ENCODE results near the gene PF4V1. TPM values are rescaled to one million over a fixed set of nuclear protein-coding genes. Genes with fewer than 3 reads are reported as not detected.

PF4V1 gene
- total RNA-seq, 1 donor from 2014 or later = not detected

- TF ChIP-seq CTCF (conservative IDR thresholded peaks at IDR 0.05; ENCODE audit: low read depth, low read length) = no peak
- H3K4me3 ChIP-seq (ENCODE audit: low read depth, low read length) = no peak overlapping the region
- DNase-seq (ENCODE audit: low read depth) = no peak
Observed at GRCh38 chr4:73901031-73901430, 47.9 kb downstream of the PF4V1 start.

- H3K4me3 ChIP-seq (ENCODE audit: low read depth, low read length) = no peak overlapping the region
- DNase-seq (ENCODE audit: low read depth) = no peak
- no peak for TF ChIP-seq CTCF (conservative IDR thresholded peaks at IDR 0.05; ENCODE audit: low read depth, low read length)
Observed at GRCh38 chr4:73902038-73902637, 49.0 kb downstream of the PF4V1 start.

GRCh38 chr4:73902817-73903547 is 49.9 kb downstream of the PF4V1 start:
- TF ChIP-seq CTCF (conservative IDR thresholded peaks at IDR 0.05; ENCODE audit: low read depth, low read length) = no peak
- DNase-seq (ENCODE audit: low read depth) = no peak
- no peak overlapping the region for H3K4me3 ChIP-seq (ENCODE audit: low read depth, low read length)

Other genes with a start within 250 kb of the PF4V1 start
- gene RASSF6, start 232.9 kb upstream of the PF4V1 start, total RNA-seq = 2.8 and 5.9 TPM in 2 replicates
- 24.9 and 31.4 TPM in 2 replicates for gene CXCL8, start 112.7 kb upstream of the PF4V1 start, total RNA-seq
- 7.2 and 17.1 TPM in 2 replicates for gene CXCL6, start 16.6 kb upstream of the PF4V1 start, total RNA-seq
- gene CXCL1, start 16.1 kb downstream of the PF4V1 start, total RNA-seq = 100 and 158 TPM in 2 replicates
- gene PF4, start 128.7 kb downstream of the PF4V1 start, total RNA-seq = 0.23 TPM in 1 of 2 replicates, not detected in the other
- gene PPBP, start 134.9 kb downstream of the PF4V1 start, total RNA-seq = not detected in 2 replicates
- 32.3 and 79.5 TPM in 2 replicates for gene CXCL5, start 145.4 kb downstream of the PF4V1 start, total RNA-seq
- gene CXCL3, start 185.4 kb downstream of the PF4V1 start, total RNA-seq = 4.8 and 6.6 TPM in 2 replicates
- 17.7 and 18.6 TPM in 2 replicates for gene CXCL2, start 245.9 kb downstream of the PF4V1 start, total RNA-seq

Data from epithelial cell of proximal tubule (primary cell).